HepG2 (cell line): ENCODE data around the gene LHB. TPM values are rescaled to one million over a fixed set of nuclear protein-coding genes. Genes with fewer than 3 reads are reported as not detected.

Source experiments
- EED ChIP-seq: sonication (generic); formaldehyde crosslinking; IDR thresholded peaks from 2 replicates; pipeline ENCODE4 v1.5.0; 2020; ENCODE audit warnings: mild to moderate bottlenecking, missing genetic modification reagents
- GFI1 ChIP-seq: sonication (generic); formaldehyde crosslinking; IDR thresholded peaks from 2 replicates; pipeline ENCODE4 v1.5.0; 2020; ENCODE audit warnings: missing genetic modification reagents, mild to moderate bottlenecking, borderline replicate concordance
- MIER3 ChIP-seq: IDR thresholded peaks from 2 replicates; pipeline ENCODE4 v1.6.1; 2016; ENCODE audit warnings: missing compliant biosample characterization, borderline replicate concordance
- POLR2AphosphoS5 ChIP-seq: IDR thresholded peaks from 2 replicates; pipeline ENCODE4 v1.6.1; 2012; ENCODE audit warnings: low read depth, low read length
- RBM22 ChIP-seq: fragments of 200-400 bp; formaldehyde crosslinking; optimal IDR thresholded peaks from 2 replicates; pipeline ENCODE3; 2017; ENCODE audit warnings: mild to moderate bottlenecking, low read length, moderate library complexity
- TOE1 ChIP-seq: sonication (generic); formaldehyde crosslinking; IDR thresholded peaks from 2 replicates; pipeline ENCODE4 v1.4.0; 2020; ENCODE audit warnings: mild to moderate bottlenecking, missing genetic modification reagents
- ZNF737 ChIP-seq: sonication (generic); formaldehyde crosslinking; IDR thresholded peaks from 2 replicates; pipeline ENCODE4 v1.5.0; 2020; ENCODE audit warnings: missing genetic modification reagents, mild to moderate bottlenecking, borderline replicate concordance
- polyA plus RNA-seq, 8 experiments: library from polyadenylated mRNA; depleted of rRNA in 3 of 8; stranded (reverse) in 7 of 8; unstranded in 1 of 8; fragments of >200 nt; fragmentation: Illumina TruSeq in 4 of 8; extraction: Trizol in 4 of 8; gene quantifications; 2 replicates each; pipeline versions ENCODE4 v1.2.1 to v1.2.3, GENCODE V29; 2011 to 2016; ENCODE audit warnings: low read depth in 4 of 8, missing spikeins in 1 of 8, mixed read lengths in 1 of 8; ENCODE audit not compliant: insufficient read depth in 1 of 8
- total RNA-seq, 5 experiments: library from RNA; depleted of rRNA; stranded (reverse); fragments of >200 nt; fragmentation: Illumina TruSeq; extraction: Trizol; gene quantifications; 2 replicates each; pipeline ENCODE4 v1.2.3, GENCODE V29; 2016; ENCODE audit warnings: low read depth in 1 of 5
- TF ChIP-seq, protein P1 (sequence below): sonication (generic); formaldehyde crosslinking; IDR thresholded peaks from 2 replicates; pipeline ENCODE4 v1.4.0; 2020; ENCODE audit warnings: low read depth, missing genetic modification reagents
- TF ChIP-seq, protein P2 (sequence below): sonication (generic); formaldehyde crosslinking; IDR thresholded peaks from 2 replicates; pipeline ENCODE4 v1.5.1; 2020; ENCODE audit warnings: mild to moderate bottlenecking, missing genetic modification reagents, borderline replicate concordance
- TF ChIP-seq, protein P3 (sequence below): sonication (generic); formaldehyde crosslinking; IDR thresholded peaks from 2 replicates; pipeline ENCODE4 v1.4.0; 2020; ENCODE audit warnings: mild to moderate bottlenecking, missing genetic modification reagents
- TF ChIP-seq, protein P4 (sequence below): conservative IDR thresholded peaks from 2 replicates; pipeline ENCODE4 v1.6.1; 2018; ENCODE audit warnings: missing genetic modification reagents

The LHB gene
- total and polyA plus RNA-seq, 2 of the 13 experiments (the other 11 are each of a cell fraction or from before 2014, with no cell fraction given) = not detected

DNA sequence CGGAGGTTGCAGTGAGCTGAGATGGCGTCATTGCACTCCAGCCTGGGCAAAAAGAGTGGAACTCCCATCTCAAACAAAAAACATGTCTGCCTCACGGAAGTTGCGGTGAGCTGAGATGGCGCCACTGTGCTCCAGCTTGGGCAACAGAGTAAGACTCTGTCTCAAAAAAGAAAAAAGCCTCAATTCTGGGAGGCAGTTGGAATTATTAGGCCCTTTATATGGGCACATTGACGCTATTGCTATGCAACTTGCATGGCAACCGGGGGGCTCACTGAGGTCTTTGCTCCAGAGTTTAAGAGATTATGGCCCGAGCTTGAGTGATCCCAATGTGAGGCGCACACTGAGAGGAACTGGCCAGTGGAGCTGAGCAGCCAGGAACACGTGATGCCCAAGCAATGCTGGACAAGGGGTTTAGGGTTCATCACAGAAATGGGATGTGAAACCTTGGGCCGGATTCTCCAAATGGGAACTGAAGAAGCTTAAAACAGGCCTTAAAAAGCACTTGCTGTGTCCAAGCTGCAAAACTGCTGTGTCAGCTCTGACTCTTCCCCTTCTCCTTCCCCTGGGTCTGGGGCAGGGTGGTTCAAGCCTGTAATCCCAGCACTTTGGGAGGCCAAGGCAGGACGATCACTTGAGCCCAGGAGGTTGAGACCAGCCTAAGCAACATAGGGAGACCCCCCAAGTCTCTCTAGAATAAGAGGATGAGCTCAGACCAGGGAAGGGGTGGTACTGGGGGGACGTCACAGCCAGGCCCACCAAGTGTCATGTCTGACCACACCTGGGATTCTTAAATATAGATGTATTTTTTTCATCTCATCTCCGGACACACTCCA is 49.3 kb downstream of the LHB start (continued):
- TF ChIP-seq, protein P1, sequence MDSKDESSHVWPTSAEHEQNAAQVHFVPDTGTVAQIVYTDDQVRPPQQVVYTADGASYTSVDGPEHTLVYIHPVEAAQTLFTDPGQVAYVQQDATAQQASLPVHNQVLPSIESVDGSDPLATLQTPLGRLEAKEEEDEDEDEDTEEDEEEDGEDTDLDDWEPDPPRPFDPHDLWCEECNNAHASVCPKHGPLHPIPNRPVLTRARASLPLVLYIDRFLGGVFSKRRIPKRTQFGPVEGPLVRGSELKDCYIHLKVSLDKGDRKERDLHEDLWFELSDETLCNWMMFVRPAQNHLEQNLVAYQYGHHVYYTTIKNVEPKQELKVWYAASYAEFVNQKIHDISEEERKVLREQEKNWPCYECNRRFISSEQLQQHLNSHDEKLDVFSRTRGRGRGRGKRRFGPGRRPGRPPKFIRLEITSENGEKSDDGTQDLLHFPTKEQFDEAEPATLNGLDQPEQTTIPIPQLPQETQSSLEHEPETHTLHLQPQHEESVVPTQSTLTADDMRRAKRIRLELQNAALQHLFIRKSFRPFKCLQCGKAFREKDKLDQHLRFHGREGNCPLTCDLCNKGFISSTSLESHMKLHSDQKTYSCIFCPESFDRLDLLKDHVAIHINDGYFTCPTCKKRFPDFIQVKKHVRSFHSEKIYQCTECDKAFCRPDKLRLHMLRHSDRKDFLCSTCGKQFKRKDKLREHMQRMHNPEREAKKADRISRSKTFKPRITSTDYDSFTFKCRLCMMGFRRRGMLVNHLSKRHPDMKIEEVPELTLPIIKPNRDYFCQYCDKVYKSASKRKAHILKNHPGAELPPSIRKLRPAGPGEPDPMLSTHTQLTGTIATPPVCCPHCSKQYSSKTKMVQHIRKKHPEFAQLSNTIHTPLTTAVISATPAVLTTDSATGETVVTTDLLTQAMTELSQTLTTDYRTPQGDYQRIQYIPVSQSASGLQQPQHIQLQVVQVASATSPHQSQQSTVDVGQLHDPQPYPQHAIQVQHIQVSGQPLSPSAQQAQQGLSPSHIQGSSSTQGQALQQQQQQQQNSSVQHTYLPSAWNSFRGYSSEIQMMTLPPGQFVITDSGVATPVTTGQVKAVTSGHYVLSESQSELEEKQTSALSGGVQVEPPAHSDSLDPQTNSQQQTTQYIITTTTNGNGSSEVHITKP (CRISPR knock-in tag) = 0 out of 2 replicates have a peak, but pooled peaks have one; percentile 16
- TF ChIP-seq, protein P2, sequence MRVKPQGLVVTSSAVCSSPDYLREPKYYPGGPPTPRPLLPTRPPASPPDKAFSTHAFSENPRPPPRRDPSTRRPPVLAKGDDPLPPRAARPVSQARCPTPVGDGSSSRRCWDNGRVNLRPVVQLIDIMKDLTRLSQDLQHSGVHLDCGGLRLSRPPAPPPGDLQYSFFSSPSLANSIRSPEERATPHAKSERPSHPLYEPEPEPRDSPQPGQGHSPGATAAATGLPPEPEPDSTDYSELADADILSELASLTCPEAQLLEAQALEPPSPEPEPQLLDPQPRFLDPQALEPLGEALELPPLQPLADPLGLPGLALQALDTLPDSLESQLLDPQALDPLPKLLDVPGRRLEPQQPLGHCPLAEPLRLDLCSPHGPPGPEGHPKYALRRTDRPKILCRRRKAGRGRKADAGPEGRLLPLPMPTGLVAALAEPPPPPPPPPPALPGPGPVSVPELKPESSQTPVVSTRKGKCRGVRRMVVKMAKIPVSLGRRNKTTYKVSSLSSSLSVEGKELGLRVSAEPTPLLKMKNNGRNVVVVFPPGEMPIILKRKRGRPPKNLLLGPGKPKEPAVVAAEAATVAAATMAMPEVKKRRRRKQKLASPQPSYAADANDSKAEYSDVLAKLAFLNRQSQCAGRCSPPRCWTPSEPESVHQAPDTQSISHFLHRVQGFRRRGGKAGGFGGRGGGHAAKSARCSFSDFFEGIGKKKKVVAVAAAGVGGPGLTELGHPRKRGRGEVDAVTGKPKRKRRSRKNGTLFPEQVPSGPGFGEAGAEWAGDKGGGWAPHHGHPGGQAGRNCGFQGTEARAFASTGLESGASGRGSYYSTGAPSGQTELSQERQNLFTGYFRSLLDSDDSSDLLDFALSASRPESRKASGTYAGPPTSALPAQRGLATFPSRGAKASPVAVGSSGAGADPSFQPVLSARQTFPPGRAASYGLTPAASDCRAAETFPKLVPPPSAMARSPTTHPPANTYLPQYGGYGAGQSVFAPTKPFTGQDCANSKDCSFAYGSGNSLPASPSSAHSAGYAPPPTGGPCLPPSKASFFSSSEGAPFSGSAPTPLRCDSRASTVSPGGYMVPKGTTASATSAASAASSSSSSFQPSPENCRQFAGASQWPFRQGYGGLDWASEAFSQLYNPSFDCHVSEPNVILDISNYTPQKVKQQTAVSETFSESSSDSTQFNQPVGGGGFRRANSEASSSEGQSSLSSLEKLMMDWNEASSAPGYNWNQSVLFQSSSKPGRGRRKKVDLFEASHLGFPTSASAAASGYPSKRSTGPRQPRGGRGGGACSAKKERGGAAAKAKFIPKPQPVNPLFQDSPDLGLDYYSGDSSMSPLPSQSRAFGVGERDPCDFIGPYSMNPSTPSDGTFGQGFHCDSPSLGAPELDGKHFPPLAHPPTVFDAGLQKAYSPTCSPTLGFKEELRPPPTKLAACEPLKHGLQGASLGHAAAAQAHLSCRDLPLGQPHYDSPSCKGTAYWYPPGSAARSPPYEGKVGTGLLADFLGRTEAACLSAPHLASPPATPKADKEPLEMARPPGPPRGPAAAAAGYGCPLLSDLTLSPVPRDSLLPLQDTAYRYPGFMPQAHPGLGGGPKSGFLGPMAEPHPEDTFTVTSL = 0 out of 2 replicates have a peak, but pooled peaks have one; percentile 31
- TF ChIP-seq ZNF737 (no peak), GFI1 (CRISPR knock-in tag) (peak; percentile 60), POLR2AphosphoS5 (peak; percentile 83), EED (CRISPR knock-in tag) (0 out of 2 replicates have a peak, but pooled peaks have one; percentile 71), MIER3 (CRISPR knock-in tag) (0 out of 2 replicates have a peak, but pooled peaks have one; percentile 25), RBM22 (peak; percentile 99), TOE1 (0 out of 2 replicates have a peak, but pooled peaks have one; percentile 13)
- TF ChIP-seq, protein P3, sequence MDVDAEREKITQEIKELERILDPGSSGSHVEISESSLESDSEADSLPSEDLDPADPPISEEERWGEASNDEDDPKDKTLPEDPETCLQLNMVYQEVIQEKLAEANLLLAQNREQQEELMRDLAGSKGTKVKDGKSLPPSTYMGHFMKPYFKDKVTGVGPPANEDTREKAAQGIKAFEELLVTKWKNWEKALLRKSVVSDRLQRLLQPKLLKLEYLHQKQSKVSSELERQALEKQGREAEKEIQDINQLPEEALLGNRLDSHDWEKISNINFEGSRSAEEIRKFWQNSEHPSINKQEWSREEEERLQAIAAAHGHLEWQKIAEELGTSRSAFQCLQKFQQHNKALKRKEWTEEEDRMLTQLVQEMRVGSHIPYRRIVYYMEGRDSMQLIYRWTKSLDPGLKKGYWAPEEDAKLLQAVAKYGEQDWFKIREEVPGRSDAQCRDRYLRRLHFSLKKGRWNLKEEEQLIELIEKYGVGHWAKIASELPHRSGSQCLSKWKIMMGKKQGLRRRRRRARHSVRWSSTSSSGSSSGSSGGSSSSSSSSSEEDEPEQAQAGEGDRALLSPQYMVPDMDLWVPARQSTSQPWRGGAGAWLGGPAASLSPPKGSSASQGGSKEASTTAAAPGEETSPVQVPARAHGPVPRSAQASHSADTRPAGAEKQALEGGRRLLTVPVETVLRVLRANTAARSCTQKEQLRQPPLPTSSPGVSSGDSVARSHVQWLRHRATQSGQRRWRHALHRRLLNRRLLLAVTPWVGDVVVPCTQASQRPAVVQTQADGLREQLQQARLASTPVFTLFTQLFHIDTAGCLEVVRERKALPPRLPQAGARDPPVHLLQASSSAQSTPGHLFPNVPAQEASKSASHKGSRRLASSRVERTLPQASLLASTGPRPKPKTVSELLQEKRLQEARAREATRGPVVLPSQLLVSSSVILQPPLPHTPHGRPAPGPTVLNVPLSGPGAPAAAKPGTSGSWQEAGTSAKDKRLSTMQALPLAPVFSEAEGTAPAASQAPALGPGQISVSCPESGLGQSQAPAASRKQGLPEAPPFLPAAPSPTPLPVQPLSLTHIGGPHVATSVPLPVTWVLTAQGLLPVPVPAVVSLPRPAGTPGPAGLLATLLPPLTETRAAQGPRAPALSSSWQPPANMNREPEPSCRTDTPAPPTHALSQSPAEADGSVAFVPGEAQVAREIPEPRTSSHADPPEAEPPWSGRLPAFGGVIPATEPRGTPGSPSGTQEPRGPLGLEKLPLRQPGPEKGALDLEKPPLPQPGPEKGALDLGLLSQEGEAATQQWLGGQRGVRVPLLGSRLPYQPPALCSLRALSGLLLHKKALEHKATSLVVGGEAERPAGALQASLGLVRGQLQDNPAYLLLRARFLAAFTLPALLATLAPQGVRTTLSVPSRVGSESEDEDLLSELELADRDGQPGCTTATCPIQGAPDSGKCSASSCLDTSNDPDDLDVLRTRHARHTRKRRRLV (CRISPR knock-in tag) = no peak
- TF ChIP-seq, protein P4, sequence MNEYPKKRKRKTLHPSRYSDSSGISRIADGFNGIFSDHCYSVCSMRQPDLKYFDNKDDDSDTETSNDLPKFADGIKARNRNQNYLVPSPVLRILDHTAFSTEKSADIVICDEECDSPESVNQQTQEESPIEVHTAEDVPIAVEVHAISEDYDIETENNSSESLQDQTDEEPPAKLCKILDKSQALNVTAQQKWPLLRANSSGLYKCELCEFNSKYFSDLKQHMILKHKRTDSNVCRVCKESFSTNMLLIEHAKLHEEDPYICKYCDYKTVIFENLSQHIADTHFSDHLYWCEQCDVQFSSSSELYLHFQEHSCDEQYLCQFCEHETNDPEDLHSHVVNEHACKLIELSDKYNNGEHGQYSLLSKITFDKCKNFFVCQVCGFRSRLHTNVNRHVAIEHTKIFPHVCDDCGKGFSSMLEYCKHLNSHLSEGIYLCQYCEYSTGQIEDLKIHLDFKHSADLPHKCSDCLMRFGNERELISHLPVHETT (CRISPR knock-in tag) = 0 out of 2 replicates have a peak, but pooled peaks have one; percentile 46
